Upper lobe of left lung (tissue), 6 donors: ENCODE results near the gene UBA1. TPM values are rescaled to one million over a fixed set of nuclear protein-coding genes. Genes with fewer than 3 reads are reported as not detected.

Source experiments
- ATAC-seq, 2 donors: fragments of 200-7000 bp; cut with Tn5 transposase; one replicate each; pipeline ENCODE4 v1.9.1; 2022; ENCODE audit warnings: mild to moderate bottlenecking in 2 of 2, moderate library complexity in 2 of 2; ENCODE audit not compliant: low FRiP score in 2 of 2
- DNase-seq, 2 donors: peaks; one replicate each; pipeline ENCODE4 v3.0.0-alpha.2; 2019 to 2020
- H3K27ac ChIP-seq, 4 donors: fragments of 200-600 bp; sonication (generic); one replicate each; pipeline ENCODE4 v1.5.1; 2016 to 2019
- H3K27me3 ChIP-seq, 4 donors: fragments of 200-600 bp; sonication (generic); one replicate each; pipeline ENCODE4 v1.5.1; 2017 to 2019
- H3K36me3 ChIP-seq, 4 donors: fragments of 200-600 bp; sonication (generic); one replicate each; pipeline ENCODE4 v1.5.1; 2016 to 2019
- H3K4me1 ChIP-seq, 4 donors: fragments of 200-600 bp; sonication (generic); one replicate each; pipeline ENCODE4 v1.5.1; 2018 to 2019
- H3K4me3 ChIP-seq, 4 donors: fragments of 200-600 bp; sonication (generic); one replicate each; pipeline ENCODE4 v1.5.1; 2017 to 2019; ENCODE audit warnings: mild to moderate bottlenecking in 2 of 4, moderate library complexity in 1 of 4
- H3K9me3 ChIP-seq, 4 donors: fragments of 200-600 bp; sonication (generic); one replicate each; pipeline ENCODE4 v1.5.1; 2018 to 2019
- EP300 ChIP-seq, 4 donors: sonication (generic); formaldehyde crosslinking; IDR thresholded peaks; one replicate each; pipeline ENCODE4 v1.5.1; 2017; ENCODE audit warnings: antibody characterized with exemption in 4 of 4, control low read depth in 2 of 4
- POLR2A ChIP-seq, 4 donors: fragments of 450-650 bp; IDR thresholded peaks; one replicate each; pipeline ENCODE4 v1.5.1; 2016 to 2017; ENCODE audit warnings: antibody characterized with exemption in 4 of 4, mild to moderate bottlenecking in 2 of 4
- POLR2AphosphoS5 ChIP-seq, 2 donors: sonication (generic); formaldehyde crosslinking; IDR thresholded peaks; one replicate each; pipeline ENCODE4 v1.5.1; 2017; ENCODE audit warnings: antibody characterized with exemption in 2 of 2
- WGBS, 2 donors: methylation state at CpG; one replicate each; pipeline ENCODE4 v1.1.5; 2017 to 2018; 5-methylcytosine and 5-hydroxymethylcytosine counted together
- total RNA-seq, 6 donors: library from RNA; depleted of rRNA in 4 of 6; stranded (reverse); fragments of >200 nt in 4 of 6; gene quantifications; one replicate each; pipeline versions ENCODE4 v1.1.0 to v1.2.1, GENCODE V29; 2016 to 2021
- TF ChIP-seq, protein P1 (sequence below), 6 experiments: fragments of 450-650 bp in 4 of 6; fragments of 200-600 bp in 2 of 6; sonication (generic) in 2 of 6; IDR thresholded peaks; one replicate each; pipeline ENCODE4 v1.5.1; 2016 to 2019; ENCODE audit warnings: antibody characterized with exemption in 6 of 6
- donor health status: DM: no; HTN: no; CAD: no; lungs with moderate emphysema.
- donor health status: DM: no; HTN: yes; CAD: no; lungs with severe emphysema.

Gene UBA1
- total RNA-seq, 6 donors from 2014 or later = 128 to 186 (median 173) TPM

GRCh38 chrX:47145395-47146120, 48.1 kb upstream of the UBA1 start:
- peaks cover 0 to 5% (median 0%) of the 10 kb centered on the region in 4 donors for H3K9me3 ChIP-seq
- H3K4me3 ChIP-seq = peak overlapping the region; percentile 44 to 71 (median 60)
- H3K36me3 ChIP-seq = peaks cover 0 to 3% (median 0%) of the 10 kb centered on the region in 4 donors
- H3K27ac ChIP-seq = peak overlapping the region; percentile 93 to 98 (median 94)
- no peak for TF ChIP-seq POLR2AphosphoS5 (IDR thresholded peaks at IDR 0.05)
- no peak for TF ChIP-seq POLR2A (IDR thresholded peaks at IDR 0.05)
- TF ChIP-seq, protein P1, sequence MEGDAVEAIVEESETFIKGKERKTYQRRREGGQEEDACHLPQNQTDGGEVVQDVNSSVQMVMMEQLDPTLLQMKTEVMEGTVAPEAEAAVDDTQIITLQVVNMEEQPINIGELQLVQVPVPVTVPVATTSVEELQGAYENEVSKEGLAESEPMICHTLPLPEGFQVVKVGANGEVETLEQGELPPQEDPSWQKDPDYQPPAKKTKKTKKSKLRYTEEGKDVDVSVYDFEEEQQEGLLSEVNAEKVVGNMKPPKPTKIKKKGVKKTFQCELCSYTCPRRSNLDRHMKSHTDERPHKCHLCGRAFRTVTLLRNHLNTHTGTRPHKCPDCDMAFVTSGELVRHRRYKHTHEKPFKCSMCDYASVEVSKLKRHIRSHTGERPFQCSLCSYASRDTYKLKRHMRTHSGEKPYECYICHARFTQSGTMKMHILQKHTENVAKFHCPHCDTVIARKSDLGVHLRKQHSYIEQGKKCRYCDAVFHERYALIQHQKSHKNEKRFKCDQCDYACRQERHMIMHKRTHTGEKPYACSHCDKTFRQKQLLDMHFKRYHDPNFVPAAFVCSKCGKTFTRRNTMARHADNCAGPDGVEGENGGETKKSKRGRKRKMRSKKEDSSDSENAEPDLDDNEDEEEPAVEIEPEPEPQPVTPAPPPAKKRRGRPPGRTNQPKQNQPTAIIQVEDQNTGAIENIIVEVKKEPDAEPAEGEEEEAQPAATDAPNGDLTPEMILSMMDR (IDR thresholded peaks at IDR 0.05) = no peak
- no peak for TF ChIP-seq EP300 (IDR thresholded peaks at IDR 0.05)
- peaks cover 6 to 20% (median 11%) of the 10 kb centered on the region in 4 donors for H3K4me1 ChIP-seq
- DNase-seq (no peak), ATAC-seq (peak; percentile 28 to 50)
- H3K27me3 ChIP-seq = peaks cover 0 to 5% (median 0%) of the 10 kb centered on the region in 4 donors
- WGBS, 2 donors = 2 to 47% methylated on average over 23 to 39 of the region's 39 CpGs

GRCh38 chrX:47146121-47146935, 47.3 kb upstream of the UBA1 start:
- WGBS, 2 donors = 4 to 37% methylated on average over 4 to 10 of the region's 10 CpGs
- TF ChIP-seq EP300 (IDR thresholded peaks at IDR 0.05) (no peak), POLR2AphosphoS5 (IDR thresholded peaks at IDR 0.05) (no peak), POLR2A (IDR thresholded peaks at IDR 0.05) (no peak)
- TF ChIP-seq, protein P1 (IDR thresholded peaks at IDR 0.05) = no peak
- Histone ChIP-seq H3K9me3 (peaks cover 0 to 5% (median 0%) of the 10 kb centered on the region in 4 donors), H3K4me3 (peak overlapping the region; percentile 25 to 71 (median 60)), H3K27ac (peak overlapping the region; percentile 4 to 98 (median 94)), H3K4me1 (peaks cover 6 to 20% (median 11%) of the 10 kb centered on the region in 4 donors), H3K27me3 (peaks cover 0 to 5% (median 0%) of the 10 kb centered on the region in 4 donors), H3K36me3 (peaks cover 0 to 3% (median 0%) of the 10 kb centered on the region in 4 donors)
- DNase-seq (no peak), ATAC-seq (no peak)

- WGBS, 2 donors = 83% methylated on average over 12 of the region's 12 CpGs; no CpG with 5 or more reads in 1 of the 2 donors
Observed at GRCh38 chrX:47146936-47147859, 46.4 kb upstream of the UBA1 start.

More at GRCh38 chrX:47146936-47147859, 46.4 kb upstream of the UBA1 start:
- Histone ChIP-seq H3K27ac (peak overlapping the region in 1 of 4 donors; percentile 93), H3K27me3 (peaks cover 0 to 5% (median 0%) of the 10 kb centered on the region in 4 donors), H3K9me3 (peaks cover 0 to 5% (median 0%) of the 10 kb centered on the region in 4 donors), H3K36me3 (peaks cover 0 to 7% (median 0%) of the 10 kb centered on the region in 4 donors), H3K4me1 (peaks cover 6 to 20% (median 11%) of the 10 kb centered on the region in 4 donors), H3K4me3 (peak overlapping the region in 1 of 4 donors; percentile 71)
- ATAC-seq = no peak
- TF ChIP-seq, protein P1 (IDR thresholded peaks at IDR 0.05) = no peak
- TF ChIP-seq EP300 (IDR thresholded peaks at IDR 0.05) (no peak), POLR2A (IDR thresholded peaks at IDR 0.05) (no peak), POLR2AphosphoS5 (IDR thresholded peaks at IDR 0.05) (no peak)
- no peak for DNase-seq
